ENCODE data around the gene IAPP.
"Not testable (repeated sequence)": the region's sequence is repeated elsewhere in the genome, so short reads cannot be mapped to it uniquely, and the experiment has no call there.

IAPP gene

DNA sequence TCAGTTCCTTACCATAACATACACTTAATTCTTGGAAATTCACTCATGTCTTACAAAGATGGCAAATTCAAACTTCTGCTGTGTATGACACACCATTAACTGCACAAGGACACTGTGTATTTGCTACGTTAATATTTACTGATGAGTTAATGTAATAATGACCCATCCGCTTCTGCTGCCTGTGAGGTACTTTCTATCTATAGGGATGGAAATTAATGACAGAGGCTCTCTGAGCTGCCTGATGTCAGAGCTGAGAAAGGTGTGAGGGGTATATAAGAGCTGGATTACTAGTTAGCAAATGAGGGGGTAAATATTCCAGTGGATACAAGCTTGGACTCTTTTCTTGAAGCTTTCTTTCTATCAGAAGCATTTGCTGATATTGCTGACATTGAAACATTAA, at the start of gene IAPP:
Gene IAPP, plus strand, starts transcription at position 301 of the 400 bp plus-strand sequence. CDS start 450 bp downstream, outside the sequence.
- no peak for DNase-seq

DNA sequence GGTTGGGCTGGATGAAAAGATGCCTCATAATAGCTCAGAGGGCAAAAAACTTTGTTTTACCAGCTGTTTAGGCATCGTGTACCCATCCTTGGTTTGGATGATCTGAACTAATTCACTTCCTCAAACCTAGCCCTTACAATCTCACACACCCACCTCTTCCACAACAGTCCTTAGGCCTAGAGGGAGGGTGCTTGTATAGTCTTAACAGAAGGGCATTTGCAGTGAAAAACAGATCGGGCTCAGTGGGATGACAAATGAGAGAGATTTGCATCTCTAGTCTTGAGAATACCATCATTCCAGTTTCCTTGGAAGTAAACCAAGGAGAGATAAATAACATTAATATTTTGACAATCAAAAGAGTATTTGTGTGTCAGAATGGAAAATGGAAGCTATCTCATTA, 49.0 kb upstream of the IAPP start:
- DNase-seq = no peak

DNA sequence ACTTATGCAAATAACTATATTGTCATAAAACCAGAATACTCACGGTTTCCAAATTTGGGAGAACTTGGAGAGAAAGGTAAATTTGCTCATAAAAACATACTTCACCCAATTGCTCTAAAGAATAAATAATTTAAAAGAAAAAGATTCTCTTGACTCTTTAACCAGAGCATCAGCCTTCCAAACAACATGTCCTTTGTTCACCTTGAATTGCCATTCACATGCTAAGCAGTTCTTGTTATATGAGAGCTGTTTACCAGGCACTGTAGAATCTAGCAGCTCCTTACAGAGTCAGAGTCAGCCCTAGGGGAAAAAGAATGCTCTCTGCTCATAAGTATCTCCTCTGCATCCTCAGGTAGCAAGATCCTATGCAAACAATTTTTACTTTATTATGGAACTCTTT, 48.2 kb upstream of the IAPP start:
- no peak for DNase-seq

DNA sequence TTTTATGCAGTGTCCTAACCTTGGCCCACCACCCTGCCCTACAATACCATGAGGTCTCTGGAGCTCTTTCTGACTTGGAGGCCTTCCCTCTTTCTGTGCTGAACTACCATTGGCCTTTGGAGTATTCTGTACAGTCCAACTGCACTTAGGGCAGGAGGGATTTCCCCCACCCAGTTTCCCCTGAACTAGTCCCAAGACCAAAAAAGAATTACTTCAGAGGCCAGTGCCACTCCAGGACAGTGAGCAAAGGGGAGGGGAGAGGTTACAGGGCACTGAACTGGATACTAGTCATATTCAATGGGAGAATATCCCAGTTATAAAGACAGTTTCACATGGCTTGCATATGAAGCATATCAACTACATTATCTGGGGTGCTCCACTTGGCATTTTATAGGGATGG, 44.1 kb upstream of the IAPP start:
- no peak for DNase-seq

GRCh38 chr12:21330682-21331253, 41.9 kb upstream of the IAPP start:
- DNase-seq = no peak

DNA sequence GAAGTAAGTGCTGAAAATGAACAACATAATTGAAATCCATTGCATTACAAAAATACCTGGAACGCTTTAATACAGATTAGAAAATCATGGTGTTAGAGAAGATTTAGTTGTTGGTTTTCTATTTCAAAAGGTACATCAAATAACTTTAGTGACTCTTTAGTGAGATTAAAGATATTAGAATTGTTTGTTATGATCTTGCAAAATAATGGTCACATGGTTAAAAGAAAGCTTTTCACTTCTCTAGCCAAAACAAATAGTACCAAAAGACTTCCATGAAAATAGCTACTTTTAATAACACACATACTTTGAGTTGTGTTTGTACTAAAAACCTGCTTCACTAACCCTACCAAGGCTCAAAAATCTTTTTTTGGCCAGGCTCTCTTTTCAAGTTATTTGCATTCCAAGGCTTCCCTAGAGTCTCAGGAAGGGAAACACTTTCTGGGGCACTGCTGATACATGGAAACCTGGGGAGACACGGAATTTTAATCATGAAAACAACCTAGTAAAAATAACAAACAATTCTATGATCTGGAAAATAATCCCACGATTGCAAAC, 37.9 kb upstream of the IAPP start, which contains the start of gene SLCO1A2:
Gene SLCO1A2, minus strand, starts transcription at position 147 of the 555 bp plus-strand sequence. CDS start 270 bp downstream, outside the sequence.
- no peak for DNase-seq

GRCh38 chr12:21336656-21337055, 36.0 kb upstream of the IAPP start:
- DNase-seq = no peak

DNA sequence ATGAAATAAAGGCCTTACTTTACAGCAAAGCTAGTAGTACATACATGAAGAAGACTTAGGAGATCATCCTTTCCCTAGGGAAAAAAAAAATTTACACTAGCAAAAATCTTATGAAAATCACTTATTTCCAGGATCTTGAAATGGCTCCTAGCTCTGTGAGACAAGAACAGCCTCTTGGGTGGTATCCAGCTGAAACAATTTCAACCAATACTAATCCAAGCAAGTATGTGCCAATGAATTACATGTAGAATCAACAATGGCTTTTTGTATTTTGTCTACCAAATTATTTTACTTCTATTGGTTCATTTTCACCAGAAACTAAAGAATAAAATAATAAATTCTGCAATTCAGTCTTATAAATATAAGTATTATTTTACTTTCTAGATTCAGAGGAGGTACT, 35.2 kb upstream of the IAPP start:
- DNase-seq = no peak

GRCh38 chr12:21337959-21338744, 34.5 kb upstream of the IAPP start:
- DNase-seq = no peak

- DNase-seq = no peak
Observed at GRCh38 chr12:21339921-21340320, 32.8 kb upstream of the IAPP start.

DNA sequence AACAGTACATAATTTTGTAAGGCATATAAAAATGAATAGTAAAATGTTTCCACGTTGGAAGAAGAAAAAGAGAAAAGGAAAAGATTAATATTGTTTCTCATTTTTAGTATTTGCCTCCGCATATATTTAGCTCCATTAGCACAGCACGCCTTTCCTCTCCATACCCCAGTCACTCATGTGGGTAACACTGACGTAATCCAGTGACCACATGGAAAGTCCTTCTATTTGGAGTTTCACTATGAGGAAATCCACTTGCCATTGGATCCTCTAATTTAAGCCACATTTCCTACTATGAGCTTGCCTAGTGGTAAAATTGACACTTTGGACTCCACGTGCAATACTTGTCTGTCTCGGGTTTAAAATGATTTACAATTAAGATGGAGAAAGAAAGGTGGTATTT, 32.3 kb upstream of the IAPP start:
- no peak for DNase-seq

DNA sequence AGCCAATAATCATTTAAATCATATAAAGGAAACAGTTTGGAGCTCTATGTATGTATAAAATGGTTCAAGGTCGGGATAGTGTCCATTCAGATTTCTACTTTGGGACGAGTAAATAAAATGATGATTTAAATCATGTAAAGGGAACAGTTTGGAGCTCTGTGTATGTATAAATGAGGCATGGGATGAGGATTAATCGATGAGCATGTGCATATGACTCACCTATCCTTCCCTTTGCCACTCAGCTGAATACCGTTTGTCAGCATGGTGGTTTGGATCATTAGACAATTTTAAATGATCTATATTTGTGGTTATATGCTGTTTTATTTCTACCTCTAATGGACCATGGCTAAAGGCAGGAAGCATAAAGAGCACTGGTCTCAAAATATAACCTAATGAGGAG, 30.9 kb upstream of the IAPP start:
- DNase-seq = no peak

DNA sequence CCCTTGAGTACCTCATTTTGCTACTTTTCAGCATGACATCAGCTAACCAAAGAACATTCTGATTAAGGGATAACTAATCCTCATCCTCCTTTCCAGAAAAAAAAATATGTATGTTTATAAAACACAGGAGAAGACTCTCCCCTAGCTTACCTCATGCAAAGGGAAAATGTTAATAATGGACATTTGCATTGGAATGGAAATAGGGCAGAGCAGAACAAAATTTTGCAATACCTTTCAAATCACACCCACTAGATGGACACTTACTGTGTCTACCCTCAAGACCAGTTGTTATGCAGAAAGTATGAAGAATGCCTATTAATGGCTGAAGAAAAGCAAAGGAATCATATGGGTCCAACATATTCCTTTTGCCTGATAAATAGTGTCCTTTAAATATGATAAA, 29.1 kb upstream of the IAPP start:
- no peak for DNase-seq

DNA sequence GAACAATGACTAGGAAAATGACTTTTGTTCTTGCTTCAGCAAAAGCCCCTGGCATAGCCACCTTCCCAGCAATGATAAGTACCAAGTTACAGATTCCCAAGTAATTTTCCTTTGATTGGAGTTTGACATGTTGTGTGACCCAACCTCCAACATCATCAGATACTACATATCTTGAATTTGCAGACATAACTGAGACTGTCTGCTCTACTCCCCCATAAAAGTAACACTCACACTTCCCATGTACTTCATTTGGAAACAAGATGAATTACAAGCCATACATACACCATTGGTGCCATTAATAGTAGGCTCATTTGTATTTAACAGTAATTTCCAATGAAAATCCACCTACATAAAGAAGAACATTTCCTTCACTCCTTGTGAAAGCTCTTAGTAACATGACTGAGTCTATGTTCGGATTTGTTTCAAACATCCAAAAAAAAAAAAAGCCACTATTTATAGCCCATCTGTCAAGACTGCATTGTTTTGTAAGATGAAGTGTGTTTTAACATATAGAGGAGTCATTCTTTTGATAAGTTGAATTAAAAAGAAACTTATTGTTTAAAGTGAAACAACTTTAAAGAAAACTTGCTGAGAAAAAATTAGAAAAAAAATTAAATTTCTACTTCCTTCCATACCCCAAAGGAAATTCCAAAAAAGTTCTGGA, 26.0 kb upstream of the IAPP start:
- no peak for DNase-seq

DNA sequence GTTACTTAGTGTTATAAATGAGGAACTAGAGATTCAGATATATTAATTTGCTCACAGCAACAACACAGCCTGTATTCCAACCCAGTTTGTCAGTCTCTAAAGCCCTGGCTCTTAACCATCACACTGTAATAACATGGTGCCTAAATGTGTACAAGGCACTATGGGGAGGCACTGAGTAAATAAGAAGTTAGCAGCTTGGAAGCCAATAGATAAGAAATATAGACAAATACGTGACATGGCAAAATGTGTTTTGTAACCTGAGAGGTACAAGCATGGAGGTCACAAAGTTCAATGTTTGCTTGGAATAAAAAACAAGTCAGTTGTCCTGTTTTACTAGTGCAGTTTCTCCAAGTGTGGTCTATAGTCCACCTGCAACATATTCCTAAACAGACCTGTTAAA, 21.7 kb upstream of the IAPP start:
- no peak for DNase-seq

DNA sequence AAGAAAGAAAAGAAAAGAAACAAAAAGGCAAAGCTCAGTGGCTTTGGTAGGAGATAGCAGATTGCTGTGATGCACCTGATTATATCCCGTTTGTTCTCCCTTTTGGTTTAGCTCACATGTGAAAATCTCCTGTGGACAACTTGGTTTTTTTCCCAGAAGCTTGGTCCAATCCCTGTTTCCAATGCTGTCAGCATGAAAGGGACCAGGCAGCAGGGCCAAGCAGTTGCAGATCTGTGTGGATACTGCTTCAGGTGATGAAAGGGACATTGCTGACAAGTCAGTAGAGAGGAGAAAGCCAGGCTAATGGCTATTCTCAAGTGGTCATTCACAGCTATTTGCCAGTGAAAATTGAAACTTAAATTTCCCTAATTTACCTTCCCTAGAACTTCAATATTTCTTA, 19.2 kb upstream of the IAPP start:
- no peak for DNase-seq

GRCh38 chr12:21353948-21354347, 18.8 kb upstream of the IAPP start:
- no peak for DNase-seq

DNA sequence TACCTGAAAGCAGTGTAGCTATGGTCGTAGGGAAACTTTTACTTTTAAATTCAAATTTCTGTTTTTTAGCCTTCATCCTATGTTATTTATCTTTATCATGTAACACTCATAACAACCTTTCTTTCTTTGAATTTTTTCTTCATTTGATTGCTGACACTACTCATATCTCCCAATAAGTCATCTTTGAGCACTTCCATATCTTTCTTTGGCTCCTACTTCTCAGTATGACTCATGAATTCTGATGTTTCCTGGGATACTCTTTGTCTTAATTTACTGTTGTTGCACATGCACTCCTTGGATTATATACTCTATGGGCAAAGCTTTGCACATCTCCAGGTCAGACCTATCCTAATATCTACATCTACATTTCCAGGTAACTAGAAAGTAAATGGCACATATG, 18.1 kb upstream of the IAPP start:
- no peak for DNase-seq

DNA sequence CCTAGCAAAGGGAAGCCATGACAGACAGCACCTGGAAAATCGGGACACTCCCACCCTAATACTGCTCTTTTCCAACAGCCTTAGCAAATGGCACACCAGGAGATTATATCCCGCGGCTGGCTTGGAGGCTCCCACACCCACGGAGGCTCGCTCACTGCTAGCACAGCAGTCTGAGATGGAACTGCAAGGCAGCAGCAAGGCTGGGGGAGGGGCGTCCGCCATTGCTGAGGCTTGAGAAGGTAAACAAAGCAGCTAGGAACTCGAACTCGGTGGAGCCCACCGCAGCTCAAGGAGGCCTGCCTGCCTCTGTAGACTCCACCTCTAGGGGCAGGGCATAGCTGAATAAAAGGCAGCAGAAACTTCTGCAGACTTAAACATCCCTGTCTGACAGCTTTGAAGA, 12.1 kb upstream of the IAPP start:
- not testable (repeated sequence) for DNase-seq

- DNase-seq = no peak
Observed at GRCh38 chr12:21369141-21369980, 3.3 kb upstream of the IAPP start.

DNA sequence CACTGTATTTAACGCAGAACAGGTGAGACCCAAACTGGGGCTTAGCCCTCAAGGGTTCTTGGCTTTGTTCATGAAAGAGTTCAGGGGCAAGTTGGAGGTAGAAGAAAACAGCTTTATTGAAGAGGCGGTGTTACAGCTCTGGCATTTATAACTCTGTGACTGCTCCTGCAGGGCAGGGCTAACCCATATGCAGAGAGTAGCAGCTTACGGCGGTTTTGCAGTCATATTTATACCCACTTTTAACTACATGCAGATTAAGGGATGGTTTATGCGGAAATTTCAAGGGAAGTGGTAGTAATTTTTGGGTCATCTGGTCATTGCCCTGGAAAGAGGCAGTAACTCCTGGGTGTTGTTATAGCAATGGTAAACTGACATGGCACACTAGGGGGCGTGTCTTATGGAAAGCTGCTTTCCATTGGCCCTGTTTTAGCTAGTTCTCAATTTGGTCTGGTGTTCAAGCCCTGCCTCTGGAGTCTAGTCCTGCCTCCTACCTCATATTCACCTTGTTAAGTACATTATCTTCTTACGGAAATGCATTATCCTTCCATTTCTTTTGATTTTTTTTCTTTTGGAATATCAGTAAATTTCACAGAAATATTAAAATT, 1.8 kb upstream of the IAPP start:
- DNase-seq = no peak

DNA sequence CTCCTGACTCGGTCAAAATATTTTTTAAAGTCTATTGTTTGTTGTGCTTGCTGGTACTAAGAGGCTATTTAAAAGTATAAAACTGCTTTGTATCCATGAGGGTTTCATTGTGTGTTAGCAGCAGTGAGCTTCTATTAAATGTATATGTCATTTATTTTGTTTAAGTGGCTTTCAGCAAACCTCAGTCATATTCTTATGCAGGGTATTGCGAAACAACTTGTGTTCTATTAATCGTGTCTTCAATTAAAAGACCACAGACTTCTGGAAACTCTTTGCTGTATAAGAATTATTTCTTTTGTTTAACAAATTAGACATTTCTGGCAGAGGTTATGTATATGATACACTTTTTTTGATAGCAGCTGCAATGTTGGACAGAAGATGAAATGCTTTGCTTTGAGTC, 6.5 kb downstream of the IAPP start:
- no peak for DNase-seq
